Measurements from ENCODE around the gene TCFL5.

GRCh38 chr20:62802026-62802712 lies 59.5 kb downstream of the TCFL5 start:
- TF ChIP-seq USF1 (CRISPR knock-in tag; IDR thresholded peaks at IDR 0.05) (no peak), USF2 (CRISPR knock-in tag; IDR thresholded peaks at IDR 0.05) (no peak), CTCF (IDR thresholded peaks at IDR 0.05) (no peak), ARID4B (CRISPR knock-in tag; IDR thresholded peaks at IDR 0.05; ENCODE audit: borderline replicate concordance) (no peak), ZNF219 (CRISPR knock-in tag; IDR thresholded peaks at IDR 0.05; ENCODE audit: borderline replicate concordance) (no peak), CBFB (CRISPR knock-in tag; IDR thresholded peaks at IDR 0.05; ENCODE audit: low read depth) (no peak), ZNF121 (CRISPR knock-in tag; IDR thresholded peaks at IDR 0.05) (no peak), JAZF1 (CRISPR knock-in tag; IDR thresholded peaks at IDR 0.05) (no peak), JUN (CRISPR knock-in tag; IDR thresholded peaks at IDR 0.05) (no peak), MAX (CRISPR knock-in tag; IDR thresholded peaks at IDR 0.05) (no peak), ETV6 (CRISPR knock-in tag; IDR thresholded peaks at IDR 0.05) (no peak), E2F1 (CRISPR knock-in tag; IDR thresholded peaks at IDR 0.05) (no peak)

Measured in WTC11 (cell line).